Osteocyte (in vitro differentiated cells): ENCODE measurements around the gene CCDC142. TPM values are rescaled to one million over a fixed set of nuclear protein-coding genes. Genes with fewer than 3 reads are reported as not detected.

Experiments
- DNase-seq: peaks from one replicate; pipeline ENCODE4 v3.0.0; 2021; ENCODE audit warnings: mixed read lengths; ENCODE audit not compliant: unreplicated experiment; ENCODE audit errors: extremely low spot score
- H3K27ac Mint-ChIP-seq: one replicate; pipeline ENCODE4 v1.8.0; 2021; ENCODE audit warnings: mild to moderate bottlenecking, mixed read lengths; ENCODE audit not compliant: unreplicated experiment
- H3K27me3 Mint-ChIP-seq: one replicate; pipeline ENCODE4 v1.8.0; 2021; ENCODE audit warnings: mixed read lengths; ENCODE audit not compliant: unreplicated experiment
- H3K36me3 Mint-ChIP-seq: one replicate; pipeline ENCODE4 v1.8.0; 2021; ENCODE audit warnings: mixed read lengths; ENCODE audit not compliant: unreplicated experiment
- H3K4me1 Mint-ChIP-seq: one replicate; pipeline ENCODE4 v1.8.0; 2021; ENCODE audit warnings: mixed read lengths; ENCODE audit not compliant: unreplicated experiment
- H3K4me3 Mint-ChIP-seq: one replicate; pipeline ENCODE4 v1.8.0; 2021; ENCODE audit warnings: mild to moderate bottlenecking, moderate library complexity, mixed read lengths; ENCODE audit not compliant: unreplicated experiment
- H3K9me3 Mint-ChIP-seq: one replicate; pipeline ENCODE4 v1.8.0; 2021; ENCODE audit warnings: mixed read lengths; ENCODE audit not compliant: unreplicated experiment
- CTCF ChIP-seq: fragments of 200-600 bp; sonication (generic); IDR thresholded peaks from 2 replicates; pipeline ENCODE4 v1.5.0; 2021; ENCODE audit warnings: antibody characterized with exemption, mild to moderate bottlenecking, moderate library complexity
- total RNA-seq: library from RNA; stranded (reverse); gene quantifications from 2 replicates; pipeline ENCODE4 v1.2.1, GENCODE V29; 2021

Gene CCDC142
- total RNA-seq, 1 donor from 2014 or later, result 20.6 TPM

- Mint-ChIP-seq H3K4me1 (peaks cover 41% of the 10 kb centered on the region), H3K27ac (no peak overlapping the region)
- no peak for DNase-seq
Observed at GRCh38 chr2:74436848-74437695, 45.7 kb downstream of the CCDC142 start.

GRCh38 chr2:74436111-74436805 is 46.5 kb downstream of the CCDC142 start:
- Mint-ChIP-seq H3K4me3 (no peak overlapping the region), H3K4me1 (peaks cover 41% of the 10 kb centered on the region), H3K27me3 (peaks cover 3% of the 10 kb centered on the region), H3K27ac (no peak overlapping the region), H3K36me3 (peaks cover 8% of the 10 kb centered on the region), H3K9me3 (no peaks in the 10 kb centered on the region)
- TF ChIP-seq CTCF, result no peak
- DNase-seq, result no peak

More at GRCh38 chr2:74436848-74437695, 45.7 kb downstream of the CCDC142 start:
- no peak overlapping the region for H3K4me3 Mint-ChIP-seq
- no peak for TF ChIP-seq CTCF
- H3K27me3 Mint-ChIP-seq, result peaks cover 3% of the 10 kb centered on the region
- peaks cover 4% of the 10 kb centered on the region for H3K36me3 Mint-ChIP-seq
- H3K9me3 Mint-ChIP-seq, result no peaks in the 10 kb centered on the region

- no peak overlapping the region for H3K4me3 Mint-ChIP-seq
- TF ChIP-seq CTCF, result no peak
- H3K27me3 Mint-ChIP-seq, result no peaks in the 10 kb centered on the region
- no peaks in the 10 kb centered on the region for H3K9me3 Mint-ChIP-seq
- H3K4me1 Mint-ChIP-seq, result no peaks in the 10 kb centered on the region
- no peak for DNase-seq
- H3K36me3 Mint-ChIP-seq, result peaks cover 27% of the 10 kb centered on the region
- no peak overlapping the region for H3K27ac Mint-ChIP-seq
Observed at GRCh38 chr2:74430502-74430901, 52.3 kb downstream of the CCDC142 start.

- no peak overlapping the region for H3K27ac Mint-ChIP-seq
- no peaks in the 10 kb centered on the region for H3K4me1 Mint-ChIP-seq
- H3K4me3 Mint-ChIP-seq, result no peak overlapping the region
- no peaks in the 10 kb centered on the region for H3K9me3 Mint-ChIP-seq
- H3K27me3 Mint-ChIP-seq, result no peaks in the 10 kb centered on the region
- peaks cover 29% of the 10 kb centered on the region for H3K36me3 Mint-ChIP-seq
- TF ChIP-seq CTCF, result no peak
- DNase-seq, result no peak
Observed at GRCh38 chr2:74429487-74430451, 53.0 kb downstream of the CCDC142 start.
